Measurements from ENCODE around the gene LRRN4.
"Not testable (repeated sequence)": the region's sequence is repeated elsewhere in the genome, so short reads cannot be mapped to it uniquely, and the experiment has no call there.

Gene LRRN4

DNA sequence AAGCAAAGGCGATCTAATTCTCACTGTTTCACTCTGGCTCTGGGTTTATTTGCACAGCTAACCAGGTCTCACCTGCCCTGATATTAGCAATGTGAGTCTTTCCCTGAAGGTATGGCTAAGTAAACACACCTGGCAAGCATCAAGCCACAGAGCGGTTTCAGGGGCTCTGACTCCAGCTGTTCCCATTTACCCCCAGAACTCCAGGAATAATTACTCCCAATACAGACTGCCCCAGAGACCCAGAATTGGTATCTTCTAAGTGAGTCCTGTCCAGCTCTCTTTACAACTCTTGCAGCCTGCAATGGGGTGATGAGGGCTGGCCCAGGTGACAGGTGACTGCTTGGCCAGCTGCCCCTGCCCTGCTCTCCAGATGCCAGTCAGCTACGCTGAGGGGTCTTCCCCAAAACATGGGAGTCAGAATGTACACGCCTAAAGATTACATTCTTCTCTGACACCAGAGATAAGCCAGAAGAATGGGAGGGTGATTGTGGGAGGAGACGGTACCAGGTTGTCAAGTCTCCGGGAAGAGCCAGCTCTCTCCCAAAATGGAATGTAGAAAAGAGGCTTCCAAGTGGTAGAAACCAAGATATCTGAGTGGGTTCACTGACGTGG lies 4.9 kb upstream of the LRRN4 start:
- no peak for DNase-seq (ENCODE audit: low read depth)

DNA sequence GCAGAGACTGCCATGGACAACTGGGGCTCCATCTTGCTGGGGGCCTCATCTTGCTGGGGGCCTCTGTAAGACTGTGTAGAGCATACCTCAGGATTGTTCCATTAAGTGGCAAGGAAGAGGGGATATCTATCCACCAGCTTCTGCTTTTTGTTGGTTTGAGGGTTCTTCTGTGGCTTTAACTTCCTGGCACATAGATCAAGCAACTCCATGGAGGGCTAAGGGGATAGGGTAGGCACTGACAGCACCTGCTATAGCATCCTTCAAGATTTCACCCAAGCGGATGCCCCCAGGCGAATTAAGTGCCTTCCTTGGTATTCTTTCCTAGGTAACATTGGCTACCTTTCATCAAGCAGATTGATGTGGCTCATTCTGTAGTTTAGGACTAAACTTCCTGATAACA lies 3.8 kb upstream of the LRRN4 start:
- no peak for DNase-seq (ENCODE audit: low read depth)

DNA sequence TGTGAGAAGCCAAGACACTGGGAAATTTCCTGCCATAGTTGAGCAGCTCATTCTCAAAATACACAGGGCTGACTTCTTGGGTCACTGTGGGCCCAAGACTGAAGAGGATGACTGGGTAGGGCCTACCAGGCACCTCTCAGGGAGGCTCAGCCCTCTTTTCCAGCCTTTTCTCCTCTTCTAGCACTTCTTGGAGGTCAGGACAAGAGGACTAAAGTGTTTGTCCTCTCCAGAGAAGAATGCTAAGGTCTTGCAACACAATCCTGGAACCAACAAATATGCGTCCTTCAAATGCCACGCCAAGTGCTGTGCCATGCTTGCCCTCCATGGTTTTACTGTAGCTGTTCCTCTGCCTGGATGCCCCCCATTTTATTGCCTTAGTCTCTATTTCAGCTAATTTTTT lies 3.3 kb upstream of the LRRN4 start:
- no peak for DNase-seq (ENCODE audit: low read depth)

DNA sequence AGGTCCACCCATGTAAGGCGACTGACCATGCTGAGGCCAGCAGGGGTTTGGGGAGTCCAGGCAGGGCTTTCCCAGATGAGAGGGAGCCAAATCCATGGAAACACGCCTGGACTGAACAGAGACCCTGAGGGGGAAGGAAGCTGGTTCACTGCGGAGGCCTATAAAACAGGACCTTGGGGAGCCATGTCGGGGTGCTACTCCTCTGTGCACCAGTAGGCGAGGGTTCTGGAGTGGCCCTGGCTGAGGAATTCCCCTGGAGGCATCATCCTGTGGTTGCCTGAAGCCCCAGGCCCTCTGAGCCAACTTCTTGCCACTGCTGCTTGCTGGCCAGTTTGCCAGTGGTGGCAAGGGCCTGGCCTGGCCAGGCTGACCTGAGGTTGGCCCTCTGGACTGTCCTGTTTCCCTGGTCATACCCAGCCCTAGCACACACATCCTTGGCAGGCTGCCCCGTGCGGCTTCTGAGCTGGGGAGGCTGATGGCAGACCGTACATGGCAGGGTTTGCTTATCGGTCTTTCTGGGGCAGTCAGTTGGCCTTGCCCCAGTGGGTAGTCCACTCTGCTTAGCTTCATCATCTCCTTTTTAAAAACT lies 2.2 kb upstream of the LRRN4 start:
- DNase-seq (ENCODE audit: low read depth): no peak

DNA sequence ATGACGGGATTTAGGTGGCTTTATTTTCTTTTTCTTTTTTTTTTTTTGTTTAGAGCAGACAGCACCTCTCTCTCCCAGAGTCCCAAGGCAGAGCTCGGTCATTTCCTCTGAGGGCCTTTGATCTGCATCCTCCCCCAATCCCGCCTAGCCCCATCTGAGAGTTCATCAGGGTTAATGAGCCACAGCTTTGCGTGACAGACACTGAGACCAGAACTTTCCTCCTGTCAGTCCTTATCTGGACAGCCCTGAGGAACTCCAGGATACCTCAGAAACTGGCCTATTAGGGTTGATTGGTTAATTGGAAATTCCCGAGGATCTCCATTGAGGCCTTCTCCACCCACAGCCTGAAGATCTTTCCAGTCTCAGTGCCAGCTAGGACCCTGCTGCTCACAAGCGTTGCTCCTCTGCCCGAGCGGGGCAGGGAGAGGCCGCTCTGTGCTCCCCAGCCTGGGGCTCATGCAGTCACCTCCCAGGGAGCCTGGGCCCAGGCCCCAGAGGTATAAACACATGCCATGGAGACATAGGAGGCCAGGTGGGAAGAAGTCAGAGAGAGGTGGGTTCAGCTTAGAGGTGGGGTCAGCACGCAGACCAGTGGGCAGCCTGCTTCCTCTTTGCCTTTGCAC lies 1.4 kb upstream of the LRRN4 start:
- no peak for DNase-seq (ENCODE audit: low read depth)

DNA sequence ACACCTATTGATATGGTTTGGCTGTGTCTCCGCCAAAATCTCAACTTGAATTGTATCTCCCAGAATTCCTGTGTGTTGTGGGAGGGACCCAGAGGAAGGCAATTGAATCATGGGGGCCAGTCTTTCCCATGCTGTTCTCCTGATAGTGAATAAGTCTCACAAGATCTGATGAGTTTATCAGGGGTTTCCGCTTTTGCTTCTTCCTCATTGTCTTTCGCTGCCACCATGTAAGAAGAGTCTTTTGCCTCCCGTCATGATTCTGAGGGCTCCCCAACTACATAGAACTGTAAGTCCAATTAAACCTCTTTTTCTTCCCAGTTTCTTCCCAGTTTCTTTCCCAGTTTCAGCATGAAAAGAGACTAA lies 810 bp upstream of the LRRN4 start:
- not testable (repeated sequence) for DNase-seq (ENCODE audit: low read depth)

DNA sequence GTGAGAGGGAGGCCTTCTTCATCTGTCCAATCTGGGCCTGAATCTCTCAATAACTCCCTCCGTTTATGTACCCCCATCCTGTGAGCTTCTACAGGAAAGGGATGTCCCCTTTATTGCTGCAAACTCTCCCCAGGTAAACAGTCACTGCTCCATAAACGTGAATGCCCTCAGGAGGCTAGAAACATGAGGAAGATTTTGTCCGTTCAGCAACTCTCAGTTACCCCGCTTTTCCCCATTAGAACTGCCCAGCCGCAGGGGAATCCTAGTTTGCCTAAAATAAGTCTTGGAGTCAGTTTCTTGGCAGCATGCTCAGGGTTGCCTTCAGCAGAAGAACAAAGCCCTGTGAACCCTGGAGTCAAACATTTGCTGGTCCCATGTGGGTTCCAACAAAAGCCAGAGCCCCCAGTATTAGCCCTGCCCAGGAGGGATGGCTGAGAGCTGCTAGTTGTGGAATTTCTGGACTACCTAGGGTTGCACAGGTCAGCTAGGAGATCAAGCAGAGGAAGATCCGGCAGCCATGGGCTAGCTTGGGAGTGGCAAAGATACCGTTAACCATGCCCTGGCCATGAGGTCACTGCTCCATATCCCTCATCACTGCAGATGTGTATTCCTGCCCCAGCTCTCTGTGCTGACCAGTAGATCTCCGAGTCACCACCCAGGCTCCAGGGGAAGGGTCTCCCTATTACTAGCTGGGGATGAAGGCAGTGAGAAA lies 640 bp downstream of the LRRN4 start:
- DNase-seq (ENCODE audit: low read depth): no peak

DNA sequence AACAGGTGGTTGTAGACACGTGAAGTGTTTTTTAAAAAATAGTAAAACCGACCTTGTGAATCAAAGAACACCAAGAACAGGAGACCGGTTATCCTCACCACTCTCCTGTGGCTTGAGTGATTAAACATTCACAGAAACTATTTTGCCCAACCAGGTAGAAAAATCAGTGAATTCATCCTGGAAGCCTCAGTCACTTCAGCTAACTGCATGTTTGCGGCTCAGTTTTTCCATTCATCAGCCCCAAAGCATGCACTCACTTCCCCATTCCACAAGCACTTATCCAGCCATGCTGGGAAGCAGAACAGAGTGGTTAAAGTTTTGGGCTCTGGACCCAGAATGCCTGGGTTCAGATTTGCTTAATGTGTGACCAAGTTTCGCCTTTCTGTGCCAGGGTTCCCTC lies 2.4 kb downstream of the LRRN4 start:
- DNase-seq (ENCODE audit: low read depth): no peak

DNA sequence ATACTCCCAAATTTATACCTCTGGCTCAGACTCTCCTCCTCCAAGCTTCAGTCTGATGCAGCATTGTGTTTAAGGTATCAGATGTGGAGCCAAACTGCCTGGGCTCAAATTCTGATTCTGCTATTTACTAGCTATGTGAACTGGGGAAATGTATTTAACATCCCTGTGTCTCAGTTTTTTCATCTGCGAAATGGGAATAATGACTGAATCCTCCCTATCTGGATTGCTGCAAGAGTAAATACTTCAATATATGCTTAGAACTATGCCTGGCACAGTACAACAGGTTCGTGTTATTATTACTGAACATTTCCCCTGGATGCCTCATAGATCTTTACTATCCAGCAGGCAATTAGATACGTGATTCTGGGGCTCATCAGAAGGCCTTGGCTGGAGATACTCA lies 5.5 kb downstream of the LRRN4 start:
- DNase-seq (ENCODE audit: low read depth): no peak

DNA sequence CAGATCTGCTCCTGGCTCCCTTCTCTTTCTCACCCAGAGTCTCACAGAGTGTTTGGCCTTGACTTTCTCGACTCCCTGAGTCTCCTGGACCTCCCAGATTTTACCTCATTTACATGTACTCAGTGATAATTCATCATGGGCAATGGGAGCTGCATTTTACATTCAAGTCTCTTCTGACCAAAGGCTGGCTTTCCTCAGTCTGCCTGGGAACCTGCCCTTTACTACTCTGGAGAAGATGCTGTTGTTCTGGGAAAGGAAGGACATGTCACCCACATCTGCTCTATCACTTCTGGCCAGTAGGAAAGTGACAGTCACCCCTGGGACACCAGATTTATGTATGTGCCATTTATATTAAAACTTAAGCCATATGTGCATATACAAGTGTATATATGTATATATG lies 7.4 kb downstream of the LRRN4 start:
- DNase-seq (ENCODE audit: low read depth): no peak

DNA sequence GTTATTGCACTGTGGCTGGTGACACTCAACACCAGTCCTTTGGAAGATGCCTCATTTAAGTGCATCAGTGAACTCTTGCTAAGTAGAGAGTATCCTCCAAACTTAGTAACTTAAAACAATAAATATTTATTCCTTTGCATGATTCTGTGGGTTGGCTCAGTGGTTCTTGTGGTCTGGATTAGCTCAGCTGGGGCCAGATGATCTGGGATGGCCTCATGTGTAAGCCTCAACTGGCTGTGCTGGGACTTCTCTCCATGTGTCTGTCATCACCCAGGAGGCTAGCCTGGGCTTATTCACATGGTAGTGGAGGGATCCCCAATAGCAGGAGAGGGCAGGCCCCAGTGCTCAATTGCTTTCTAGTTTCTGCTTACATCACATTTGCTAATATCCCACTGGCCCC lies 8.3 kb downstream of the LRRN4 start:
- DNase-seq (ENCODE audit: low read depth): no peak

DNA sequence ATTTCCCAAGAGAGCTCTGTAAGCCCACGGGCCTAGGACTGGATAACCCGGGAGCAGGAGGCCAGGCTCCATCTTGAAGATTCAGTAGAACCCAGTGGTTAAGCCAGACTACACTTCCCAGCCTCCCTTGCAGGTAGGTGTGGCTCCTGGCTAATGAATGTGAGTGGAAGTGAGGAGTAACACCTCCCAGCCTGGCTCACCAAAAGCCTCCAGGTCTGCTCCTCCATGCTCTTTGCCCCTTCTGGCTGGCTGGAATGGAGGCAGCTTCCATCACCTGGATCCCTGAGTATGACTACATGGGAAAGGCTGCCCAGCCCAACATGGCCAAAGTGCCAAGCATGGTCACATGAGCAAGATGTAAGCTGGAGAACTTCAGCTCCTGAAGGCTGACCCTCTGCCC lies 9.7 kb downstream of the LRRN4 start:
- DNase-seq (ENCODE audit: low read depth): no peak

DNA sequence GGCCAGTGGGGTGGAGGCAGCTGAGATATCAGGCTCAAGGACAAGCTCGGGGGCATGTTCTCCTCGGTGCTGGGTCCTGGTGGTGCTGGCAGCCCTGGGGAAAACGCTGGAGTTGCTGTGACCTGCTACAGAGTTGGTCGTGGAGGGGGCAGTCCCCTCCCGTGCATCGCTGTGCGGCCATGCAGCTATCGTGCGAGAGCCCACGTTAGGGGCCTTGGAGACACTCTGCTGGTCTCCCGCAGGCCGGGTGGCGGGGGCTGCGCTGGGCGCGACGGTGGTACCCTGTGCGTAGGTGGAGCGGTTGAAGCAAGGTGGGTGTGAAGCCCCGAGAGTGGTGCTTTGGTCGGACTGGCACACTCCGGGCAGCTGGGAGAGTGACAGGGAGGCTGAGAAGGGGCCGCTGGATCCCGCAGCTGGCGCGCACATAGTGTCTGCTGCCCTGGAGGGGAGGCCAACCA lies 12.0 kb downstream of the LRRN4 start:
- no peak for DNase-seq (ENCODE audit: low read depth)

DNA sequence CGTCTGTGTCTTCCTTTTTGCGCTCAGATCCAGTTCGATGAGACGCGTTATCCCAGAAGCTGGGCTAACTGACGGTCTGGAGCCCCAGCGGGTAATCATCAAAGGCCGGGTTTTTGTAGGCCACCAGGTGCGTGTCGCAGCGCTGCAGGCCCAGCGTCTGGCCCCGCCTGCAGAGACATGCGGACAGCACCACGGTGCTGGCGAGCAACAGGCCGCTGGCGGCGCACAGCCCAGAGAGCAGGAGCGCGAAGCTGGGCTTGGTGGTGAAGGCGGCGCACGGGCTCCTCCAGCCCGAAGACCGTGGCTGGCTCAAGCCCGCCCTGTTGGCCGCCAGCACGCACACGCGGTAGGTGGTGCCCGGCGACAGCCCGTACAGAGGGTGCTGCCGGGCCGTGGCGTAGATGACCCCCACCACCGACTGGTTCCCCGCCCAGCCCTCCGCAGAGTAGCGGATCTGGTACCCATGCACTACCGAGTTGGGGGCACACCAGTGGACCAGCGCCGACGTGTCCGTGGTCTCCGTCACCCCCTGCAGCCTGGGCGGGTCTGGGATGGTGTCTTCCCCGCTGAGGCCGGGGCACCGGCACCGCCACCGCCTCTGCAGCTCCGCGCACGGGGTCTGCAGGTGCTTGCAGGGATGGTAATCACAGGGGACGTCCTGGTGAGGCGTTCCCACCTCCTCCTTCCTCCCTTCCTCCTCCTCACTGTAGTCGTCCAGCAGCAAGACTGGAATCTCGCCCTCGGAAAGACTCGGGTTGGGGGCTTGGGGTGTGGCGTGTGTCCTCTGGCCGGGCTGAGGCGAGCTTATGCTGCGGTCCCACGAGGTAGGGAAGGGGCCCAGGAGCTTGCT lies 12.7 kb downstream of the LRRN4 start:
- no peak for DNase-seq (ENCODE audit: low read depth)

DNA sequence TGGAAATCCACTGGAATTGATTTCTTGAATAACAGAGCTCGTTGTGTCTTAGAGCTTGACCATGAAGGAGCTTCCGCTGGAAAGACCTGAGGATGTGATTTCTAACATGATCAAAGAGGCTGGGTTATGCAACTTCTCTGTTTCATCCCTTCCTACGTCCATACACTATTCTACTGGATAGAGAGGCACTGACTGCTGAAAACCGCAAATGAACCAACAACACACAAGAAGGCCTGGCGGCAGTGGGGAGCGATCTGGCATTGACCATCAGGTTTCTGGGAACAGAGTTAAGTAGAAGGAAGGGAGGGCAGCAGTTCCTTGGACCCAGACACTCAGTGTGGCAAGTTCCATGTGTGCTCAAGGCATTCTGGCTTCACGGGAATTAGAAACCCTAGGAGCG lies 13.3 kb downstream of the LRRN4 start:
- no peak for DNase-seq (ENCODE audit: low read depth)

DNA sequence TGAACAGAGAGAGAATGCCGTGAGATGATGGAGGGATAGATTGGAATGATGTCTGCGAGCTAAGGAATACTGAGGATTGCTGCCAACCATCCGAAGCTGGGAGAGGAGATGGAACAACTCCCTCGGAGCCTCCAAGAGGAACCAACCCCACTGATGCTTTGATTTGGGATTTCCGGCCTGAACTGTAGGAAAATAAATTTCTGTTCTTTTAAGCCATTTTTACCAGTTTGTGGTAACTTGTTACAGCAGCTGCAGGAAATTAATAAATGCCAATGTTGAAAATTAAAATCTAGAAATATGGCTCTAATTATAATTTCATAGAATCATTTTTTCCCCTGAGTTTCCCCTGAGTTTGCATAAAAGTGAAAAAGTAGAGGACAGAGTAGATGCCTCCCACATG lies 14.1 kb downstream of the LRRN4 start:
- DNase-seq (ENCODE audit: low read depth): no peak

DNA sequence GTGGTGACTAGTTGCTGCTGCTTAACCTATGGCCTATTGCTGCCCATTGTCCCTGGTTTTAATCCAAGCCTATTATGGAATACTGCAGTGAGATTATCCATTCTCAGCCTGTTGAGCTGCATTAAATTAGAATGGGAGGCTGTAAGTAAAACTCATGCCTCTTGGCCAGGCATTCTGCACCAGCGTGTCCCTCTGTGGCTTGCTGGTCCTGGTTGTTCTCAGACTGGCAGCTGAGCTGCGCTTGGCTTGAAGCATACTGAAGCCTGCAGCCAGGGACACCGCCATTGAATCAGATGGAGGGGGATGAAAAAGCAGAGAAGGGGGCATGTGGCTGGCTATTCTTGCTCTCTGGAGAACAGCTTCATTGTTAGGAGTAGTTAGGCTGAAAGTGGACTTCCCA lies 15.6 kb downstream of the LRRN4 start:
- no peak for DNase-seq (ENCODE audit: low read depth)

DNA sequence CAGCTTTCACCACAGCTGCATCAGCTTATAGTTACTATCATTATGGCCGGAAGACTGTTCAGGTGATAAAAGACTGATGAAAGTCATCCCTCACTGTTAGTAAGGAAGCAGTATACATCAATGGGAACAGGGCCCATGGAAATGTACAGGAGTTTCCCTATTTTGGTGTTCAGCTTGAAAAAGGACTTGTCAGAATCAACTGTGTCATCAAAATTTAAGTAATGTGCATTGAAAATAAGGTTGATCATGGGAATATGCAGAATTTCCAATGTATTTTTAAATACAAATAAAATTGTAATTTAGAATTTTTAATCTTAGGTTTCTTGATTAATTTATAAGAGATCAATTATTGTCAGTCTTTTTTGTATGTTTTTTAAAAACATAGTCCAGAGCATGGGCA lies 16.8 kb downstream of the LRRN4 start:
- no peak for DNase-seq (ENCODE audit: low read depth)

DNA sequence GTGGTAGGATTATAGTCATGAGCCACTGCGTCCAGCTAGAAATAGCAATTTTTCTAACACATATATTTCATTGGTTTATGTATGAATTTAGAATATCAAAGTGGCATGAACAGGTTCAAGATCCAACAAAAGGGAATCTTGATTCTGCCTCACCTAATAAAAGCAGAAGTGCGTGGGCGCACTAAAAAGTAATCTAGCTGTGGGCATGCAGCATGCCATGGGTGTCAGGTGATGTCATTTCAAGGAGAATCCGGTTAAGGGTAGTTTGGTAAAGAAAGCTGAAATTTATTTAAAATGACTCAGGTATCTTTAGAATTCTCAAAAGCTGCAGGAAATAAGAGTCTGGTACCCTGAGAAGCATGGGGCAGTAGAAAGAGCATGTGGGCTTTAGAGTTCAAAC lies 17.6 kb downstream of the LRRN4 start:
- no peak for DNase-seq (ENCODE audit: low read depth)

DNA sequence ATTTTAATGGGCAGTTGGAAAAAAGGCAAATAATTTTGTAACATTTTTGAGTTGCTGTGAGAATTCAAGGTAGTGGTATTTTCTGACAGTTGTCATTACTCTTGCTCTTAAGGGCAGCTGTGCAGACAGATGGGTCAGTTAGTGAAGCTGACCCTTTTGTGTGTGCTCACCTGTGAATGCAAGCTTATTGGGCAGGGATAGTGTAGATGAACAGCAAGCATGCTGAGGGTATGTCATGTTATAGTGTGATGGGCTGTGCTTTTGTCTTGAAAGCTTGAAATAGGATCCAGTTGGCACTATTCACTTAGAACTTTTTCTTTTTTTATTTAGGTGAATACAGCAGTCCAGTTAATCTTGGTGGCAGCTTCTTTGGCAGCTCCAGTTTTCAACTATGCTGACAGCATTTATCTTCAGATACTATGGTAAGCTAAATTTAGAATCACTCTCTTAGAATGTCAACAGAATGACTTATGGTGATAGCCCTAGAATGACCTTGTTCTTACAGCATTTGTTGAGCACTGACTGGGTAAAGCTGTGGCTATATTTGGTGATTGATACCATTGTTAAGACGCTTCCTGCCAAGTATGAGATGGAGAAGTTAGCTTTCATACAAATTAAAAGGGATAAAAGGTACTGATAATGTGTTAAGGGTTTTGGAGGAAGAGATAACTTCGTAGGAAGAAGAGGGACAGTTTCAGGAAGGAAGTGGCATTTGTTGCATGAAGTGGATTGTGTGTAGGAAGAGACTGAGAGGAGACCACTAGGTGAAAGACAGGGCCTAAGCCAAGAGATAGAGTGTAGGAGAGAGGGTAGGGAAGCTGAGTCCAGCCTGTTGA lies 19.5 kb downstream of the LRRN4 start:
- DNase-seq (ENCODE audit: low read depth): no peak

DNA sequence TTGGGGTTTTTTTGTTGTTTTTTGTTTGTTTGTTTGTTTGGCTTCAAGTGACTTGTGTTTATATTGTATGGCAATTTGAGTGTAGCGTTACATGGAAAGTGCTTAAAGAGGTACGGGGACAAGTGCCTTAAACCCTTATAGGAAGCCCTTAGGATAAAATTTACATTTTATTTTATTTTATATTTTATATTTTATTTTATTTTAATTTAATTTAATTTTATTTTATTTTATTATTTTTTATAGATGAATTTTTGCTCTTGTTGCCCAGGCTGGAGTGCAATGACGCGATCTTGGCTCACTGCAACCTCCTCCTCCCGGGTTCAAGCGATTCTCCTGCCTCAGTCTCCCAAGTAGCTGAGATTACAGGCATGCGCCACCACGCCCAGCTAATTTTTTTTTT lies 21.0 kb downstream of the LRRN4 start:
- DNase-seq (ENCODE audit: low read depth): not testable (repeated sequence)
